HepG2 (cell line): Measurements from ENCODE around the gene PKP4. TPM values are rescaled to one million over a fixed set of nuclear protein-coding genes. Genes with fewer than 3 reads are reported as not detected.

ENCODE experiments used
- ATAC-seq: fragments of 200-7000 bp; cut with Tn5 transposase; 3 replicates; pipeline ENCODE4 v1.9.1; 2020; ENCODE audit warnings: mild to moderate bottlenecking, moderate library complexity
- BruUV-seq: library from RNA; stranded (reverse); fragments of 400-500 nt; replicated peaks from 2 replicates; lab custom pipeline; 2021; lab: Mats Ljungman, UMichigan
- CTCF ChIA-PET: fragments of 300-600 bp; formaldehyde crosslinking; extraction: SDS; loops from one replicate; lab custom pipeline; 2021; ENCODE audit warnings: low total read pairs, inconsistent platforms, low intra/inter-chr PET ratio; lab: Yijun Ruan, JAX
- POLR2A ChIA-PET: fragments of 350-600 bp; sonication (Branson Sonifier 250); formaldehyde crosslinking; loops from one replicate; lab custom pipeline; 2020; ENCODE audit warnings: antibody characterized with exemption, inconsistent platforms; lab: Yijun Ruan, JAX
- DNase-seq: peaks from one replicate; pipeline ENCODE4 v3.0.0-alpha.2; 2015; ENCODE audit warnings: low spot score
- FAIRE-seq: peaks from 3 replicates; lab custom pipeline; 2011; peaks lifted over from hg19 to GRCh38; lab: Jason Lieb, UNC
- H2AFZ ChIP-seq: one replicate; pipeline ENCODE4 v1.6.1; 2011; ENCODE audit warnings: low read length, inconsistent platforms
- H3K27ac ChIP-seq: fragments of 300-600 bp; 3 replicates; pipeline ENCODE4 v1.8.0; 2011; ENCODE audit warnings: mixed run types, mild to moderate bottlenecking, mixed read lengths, low read length, inconsistent platforms; ENCODE audit not compliant: insufficient read depth; ENCODE audit errors: extremely low read length
- H3K27me3 ChIP-seq, 2 experiments: fragments of 200-600 bp in 1 of 2; 2 replicates in 1 of 2; 3 replicates in 1 of 2; pipeline versions ENCODE4 v1.6.0 to v1.8.0; 2011; ENCODE audit warnings: low read length in 2 of 2, mild to moderate bottlenecking in 2 of 2, moderate library complexity in 2 of 2, inconsistent platforms in 1 of 2; ENCODE audit not compliant: insufficient read depth in 2 of 2, control insufficient read depth in 1 of 2
- H3K36me3 ChIP-seq, 2 experiments: fragments of 200-600 bp in 1 of 2; replicated peaks in 1 of 2; 2 replicates in 1 of 2; 3 replicates in 1 of 2; pipeline versions ENCODE4 v1.5.1 to v1.8.0; 2011; ENCODE audit warnings: low read length in 2 of 2, inconsistent platforms in 1 of 2; ENCODE audit not compliant: insufficient read depth in 2 of 2, control insufficient read depth in 1 of 2
- H3K4me1 ChIP-seq: 2 replicates; pipeline ENCODE4 v1.5.1; 2012; ENCODE audit warnings: low read length, inconsistent platforms; ENCODE audit not compliant: insufficient read depth
- H3K4me2 ChIP-seq: 2 replicates; pipeline ENCODE4 v1.6.0; 2011; ENCODE audit warnings: low read depth, low read length, inconsistent platforms
- H3K4me3 ChIP-seq, 3 experiments: fragments of 200-600 bp in 1 of 3; sonication (generic), shearing (Covaris generic) in 1 of 3; replicated peaks in 1 of 3; 2 replicates each; pipeline ENCODE4 v1.5.1; 2011 to 2016; ENCODE audit warnings: low read length in 3 of 3, inconsistent platforms in 2 of 3, low read depth in 2 of 3, mild to moderate bottlenecking in 2 of 3, control low read depth in 1 of 3, mixed read lengths in 1 of 3; ENCODE audit not compliant: insufficient read depth in 1 of 3
- H3K79me2 ChIP-seq: one replicate; pipeline ENCODE4 v1.6.1; 2011; ENCODE audit warnings: low read length, inconsistent platforms; ENCODE audit not compliant: insufficient read depth
- H3K9ac ChIP-seq: 2 replicates; pipeline ENCODE4 v1.6.0; 2011; ENCODE audit warnings: mild to moderate bottlenecking, low read depth, low read length, inconsistent platforms; ENCODE audit not compliant: insufficient read depth
- H3K9me3 ChIP-seq: 2 replicates; pipeline ENCODE4 v1.5.1; 2012; ENCODE audit warnings: mild to moderate bottlenecking, low read length
- H4K20me1 ChIP-seq: 2 replicates; pipeline ENCODE4 v1.6.0; 2011; ENCODE audit warnings: inconsistent platforms, mild to moderate bottlenecking, low read length, moderate library complexity; ENCODE audit not compliant: insufficient read depth
- ARNT2 ChIP-seq: sonication (generic); formaldehyde crosslinking; IDR thresholded peaks from 2 replicates; pipeline ENCODE4 v1.8.0; 2022; ENCODE audit warnings: mild to moderate bottlenecking, low read depth, missing genetic modification reagents, moderate library complexity
- ATRX ChIP-seq: sonication (generic); formaldehyde crosslinking; IDR thresholded peaks from 2 replicates; pipeline ENCODE4 v1.4.0; 2020; ENCODE audit warnings: missing genetic modification reagents, borderline replicate concordance
- KDM6A ChIP-seq: IDR thresholded peaks from 2 replicates; pipeline ENCODE4 v1.6.1; 2016; ENCODE audit warnings: low read depth
- MEIS2 ChIP-seq: sonication (generic); formaldehyde crosslinking; IDR thresholded peaks from 2 replicates; pipeline ENCODE4 v1.9.0; 2021; ENCODE audit warnings: mild to moderate bottlenecking, missing genetic modification reagents
- MIXL1 ChIP-seq: IDR thresholded peaks from 2 replicates; pipeline ENCODE4 v1.6.1; 2016
- SAFB2 ChIP-seq: sonication (generic); formaldehyde crosslinking; IDR thresholded peaks from 2 replicates; pipeline ENCODE4 v1.5.1; 2020; ENCODE audit warnings: missing genetic modification reagents, low read depth, mild to moderate bottlenecking, borderline replicate concordance
- TARDBP ChIP-seq: sonication (generic); formaldehyde crosslinking; IDR thresholded peaks from 2 replicates; pipeline ENCODE4 v1.8.0; 2022; ENCODE audit warnings: mild to moderate bottlenecking, missing genetic modification reagents
- TEAD3 ChIP-seq: optimal IDR thresholded peaks from 2 replicates; pipeline ENCODE3; 2016; ENCODE audit warnings: borderline replicate concordance
- ZNF230 ChIP-seq: sonication (generic); formaldehyde crosslinking; IDR thresholded peaks from 2 replicates; pipeline ENCODE4 v1.4.0; 2020; ENCODE audit warnings: mild to moderate bottlenecking, missing genetic modification reagents
- ZNF232 ChIP-seq: sonication (generic); formaldehyde crosslinking; IDR thresholded peaks from 2 replicates; pipeline ENCODE4 v1.4.0; 2020; ENCODE audit warnings: missing genetic modification reagents, borderline replicate concordance
- ZNF263 ChIP-seq: sonication (generic); formaldehyde crosslinking; IDR thresholded peaks from 2 replicates; pipeline ENCODE4 v1.4.0; 2020; ENCODE audit warnings: missing genetic modification reagents
- ZNF430 ChIP-seq: sonication (generic); formaldehyde crosslinking; IDR thresholded peaks from 2 replicates; pipeline ENCODE4 v1.9.0; 2021; ENCODE audit warnings: mild to moderate bottlenecking, missing genetic modification reagents
- ZNF431 ChIP-seq: sonication (generic); formaldehyde crosslinking; IDR thresholded peaks from 2 replicates; pipeline ENCODE4 v1.9.0; 2022; ENCODE audit warnings: missing genetic modification reagents, low read depth, mild to moderate bottlenecking, borderline replicate concordance
- ZNF644 ChIP-seq: IDR thresholded peaks from 2 replicates; pipeline ENCODE4 v1.6.1; 2016; ENCODE audit warnings: low read depth
- ZNF652 ChIP-seq: IDR thresholded peaks from 2 replicates; pipeline ENCODE4 v1.6.1; 2016; ENCODE audit warnings: low read depth, borderline replicate concordance
- ZNF768 ChIP-seq: sonication (generic); formaldehyde crosslinking; IDR thresholded peaks from 2 replicates; pipeline ENCODE4 v1.4.0; 2020; ENCODE audit warnings: missing genetic modification reagents
- ZNF839 ChIP-seq: sonication (generic); formaldehyde crosslinking; IDR thresholded peaks from 2 replicates; pipeline ENCODE4 v1.4.0; 2020; ENCODE audit warnings: missing genetic modification reagents, mild to moderate bottlenecking, borderline replicate concordance
- WGBS: methylation state at CpG from one replicate; pipeline ENCODE4 v1.1.6; 2017; ENCODE audit warnings: low lambda C conversion rate; 5-methylcytosine and 5-hydroxymethylcytosine counted together
- in situ Hi-C: cut with HindIII; loops from 2 replicates; pipeline ENCODE4 v1.10.0; 2017; ENCODE audit warnings: low pct_unique_long_range_greater_than_20kb; ENCODE audit not compliant: extremely low pct_ligation_motif_present
- intact Hi-C: fragments of 100-400 bp; cut with micrococcal nuclease; formaldehyde crosslinking; loops from one replicate; pipeline ENCODE4 v1.10.0; 2022; ENCODE audit not compliant: unreplicated experiment
- polyA plus RNA-seq, 8 experiments: library from polyadenylated mRNA; depleted of rRNA in 3 of 8; stranded (reverse) in 7 of 8; unstranded in 1 of 8; fragments of >200 nt; fragmentation: Illumina TruSeq in 4 of 8; extraction: Trizol in 4 of 8; gene quantifications; 2 replicates each; pipeline versions ENCODE4 v1.2.1 to v1.2.3, GENCODE V29; 2011 to 2016; ENCODE audit warnings: low read depth in 4 of 8, missing spikeins in 1 of 8, mixed read lengths in 1 of 8; ENCODE audit not compliant: insufficient read depth in 1 of 8
- total RNA-seq, 5 experiments: library from RNA; depleted of rRNA; stranded (reverse); fragments of >200 nt; fragmentation: Illumina TruSeq; extraction: Trizol; gene quantifications; 2 replicates each; pipeline ENCODE4 v1.2.3, GENCODE V29; 2016; ENCODE audit warnings: low read depth in 1 of 5
- TF ChIP-seq, protein P1 (sequence below): sonication (generic); formaldehyde crosslinking; conservative IDR thresholded peaks from 2 replicates; pipeline ENCODE4 v1.8.0; 2022; ENCODE audit warnings: missing genetic modification reagents

The PKP4 gene
- total and polyA plus RNA-seq, 2 of the 13 experiments (the other 11 are each of a cell fraction or from before 2014, with no cell fraction given) = 80.9 to 90.5 TPM

- TF ChIP-seq ZNF644 (CRISPR knock-in tag) (no peak), KDM6A (no peak), ZNF768 (CRISPR knock-in tag) (no peak), ARNT2 (no peak), TEAD3 (no peak), ZNF652 (CRISPR knock-in tag) (no peak), ZNF839 (no peak), TARDBP (no peak), ZNF431 (CRISPR knock-in tag) (no peak), ATRX (no peak), MIXL1 (CRISPR knock-in tag) (no peak), ZNF263 (no peak), ZNF230 (CRISPR knock-in tag) (no peak), ZNF430 (CRISPR knock-in tag) (no peak), SAFB2 (CRISPR knock-in tag) (no peak), MEIS2 (no peak), ZNF232 (no peak)
- TF ChIP-seq, protein P1, sequence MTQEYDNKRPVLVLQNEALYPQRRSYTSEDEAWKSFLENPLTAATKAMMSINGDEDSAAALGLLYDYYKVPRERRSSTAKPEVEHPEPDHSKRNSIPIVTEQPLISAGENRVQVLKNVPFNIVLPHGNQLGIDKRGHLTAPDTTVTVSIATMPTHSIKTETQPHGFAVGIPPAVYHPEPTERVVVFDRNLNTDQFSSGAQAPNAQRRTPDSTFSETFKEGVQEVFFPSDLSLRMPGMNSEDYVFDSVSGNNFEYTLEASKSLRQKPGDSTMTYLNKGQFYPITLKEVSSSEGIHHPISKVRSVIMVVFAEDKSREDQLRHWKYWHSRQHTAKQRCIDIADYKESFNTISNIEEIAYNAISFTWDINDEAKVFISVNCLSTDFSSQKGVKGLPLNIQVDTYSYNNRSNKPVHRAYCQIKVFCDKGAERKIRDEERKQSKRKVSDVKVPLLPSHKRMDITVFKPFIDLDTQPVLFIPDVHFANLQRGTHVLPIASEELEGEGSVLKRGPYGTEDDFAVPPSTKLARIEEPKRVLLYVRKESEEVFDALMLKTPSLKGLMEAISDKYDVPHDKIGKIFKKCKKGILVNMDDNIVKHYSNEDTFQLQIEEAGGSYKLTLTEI (CRISPR knock-in tag) = no peak
- TF ChIP-seq, all 625 proteins: peak for 0
- no peaks in the 10 kb centered on the region for H4K20me1 ChIP-seq
- in situ Hi-C loops (no loop called here), intact Hi-C loops (no loop called here)
- DNase-seq = no peak
- FAIRE-seq = no peak
- ATAC-seq = no peak
- no peaks in the 10 kb centered on the region for H3K9me3 ChIP-seq
- H3K36me3 ChIP-seq = peaks cover 47 to 97% of the 10 kb centered on the region in 2 experiments
- no peak overlapping the region for H3K4me3 ChIP-seq
- BruUV-seq = no TSS peak
- no peaks in the 10 kb centered on the region for H3K79me2 ChIP-seq
- no peak overlapping the region for H2AFZ ChIP-seq
- no peak overlapping the region for H3K9ac ChIP-seq
- no peak overlapping the region for H3K4me2 ChIP-seq
- no peak overlapping the region for H3K27ac ChIP-seq
- ChIA-PET CTCF (no interaction called here), POLR2A (no interaction called here)
- H3K4me1 ChIP-seq = peaks cover 5% of the 10 kb centered on the region; the same call in 1 of the 2 replicates
- H3K27me3 ChIP-seq = no peaks in the 10 kb centered on the region
- 94% methylated on average over 3 of the region's 3 CpGs for WGBS
Measured at GRCh38 chr2:158664987-158665386, 208.2 kb downstream of the PKP4 start.
